Thyroid gland (tissue), 4 donors: ENCODE results near the gene ABTB2.

ENCODE experiments used
- CTCF ChIP-seq, 6 experiments: fragments of 200-600 bp in 3 of 6; fragments of 450-650 bp in 3 of 6; sonication (generic) in 3 of 6; IDR thresholded peaks; one replicate each; pipeline ENCODE4 v1.5.1; 2016 to 2019; ENCODE audit warnings: antibody characterized with exemption in 6 of 6, mild to moderate bottlenecking in 2 of 6, inconsistent platforms in 1 of 6, moderate library complexity in 1 of 6
- POLR2A ChIP-seq, 2 donors: fragments of 450-650 bp; IDR thresholded peaks; one replicate each; pipeline ENCODE4 v1.6.1; 2017; ENCODE audit warnings: antibody characterized with exemption in 2 of 2, mild to moderate bottlenecking in 2 of 2, moderate library complexity in 1 of 2

- TF ChIP-seq CTCF (IDR thresholded peaks at IDR 0.05) (no peak), POLR2A (IDR thresholded peaks at IDR 0.05) (no peak)
Observed at GRCh38 chr11:34143048-34143447, 214.8 kb downstream of the ABTB2 start.
